ENCODE measurements around the gene ARHGAP22.

The ARHGAP22 gene

DNA sequence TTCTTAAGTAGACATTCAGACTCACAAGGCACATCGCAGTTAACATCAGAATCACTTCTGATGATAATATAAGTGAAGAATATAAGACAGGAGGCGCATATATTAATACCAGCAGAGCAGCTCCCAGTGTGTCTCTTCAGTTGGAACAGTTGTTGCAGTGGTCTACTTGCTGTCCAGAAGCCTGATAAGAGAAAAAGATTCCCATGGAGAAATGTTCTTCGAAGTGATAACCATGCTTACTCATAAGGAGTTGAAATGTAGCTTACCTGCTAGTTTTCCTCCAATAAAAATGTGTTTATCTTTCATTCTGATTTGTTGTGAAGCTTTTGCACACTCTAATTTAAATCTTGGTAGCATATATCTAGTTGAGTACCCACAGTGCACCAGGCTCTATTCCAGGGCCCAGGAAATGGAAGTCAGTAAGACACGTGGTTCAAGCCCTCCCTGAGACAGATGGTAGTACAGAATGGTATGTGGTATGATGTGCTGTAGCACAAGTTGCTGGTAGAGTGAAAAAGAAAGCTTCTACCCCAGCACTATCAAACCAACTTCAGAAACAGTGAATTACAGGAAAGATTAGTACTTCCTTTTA is 174.4 kb downstream of the ARHGAP22 start:
- TF ChIP-seq, protein P1, sequence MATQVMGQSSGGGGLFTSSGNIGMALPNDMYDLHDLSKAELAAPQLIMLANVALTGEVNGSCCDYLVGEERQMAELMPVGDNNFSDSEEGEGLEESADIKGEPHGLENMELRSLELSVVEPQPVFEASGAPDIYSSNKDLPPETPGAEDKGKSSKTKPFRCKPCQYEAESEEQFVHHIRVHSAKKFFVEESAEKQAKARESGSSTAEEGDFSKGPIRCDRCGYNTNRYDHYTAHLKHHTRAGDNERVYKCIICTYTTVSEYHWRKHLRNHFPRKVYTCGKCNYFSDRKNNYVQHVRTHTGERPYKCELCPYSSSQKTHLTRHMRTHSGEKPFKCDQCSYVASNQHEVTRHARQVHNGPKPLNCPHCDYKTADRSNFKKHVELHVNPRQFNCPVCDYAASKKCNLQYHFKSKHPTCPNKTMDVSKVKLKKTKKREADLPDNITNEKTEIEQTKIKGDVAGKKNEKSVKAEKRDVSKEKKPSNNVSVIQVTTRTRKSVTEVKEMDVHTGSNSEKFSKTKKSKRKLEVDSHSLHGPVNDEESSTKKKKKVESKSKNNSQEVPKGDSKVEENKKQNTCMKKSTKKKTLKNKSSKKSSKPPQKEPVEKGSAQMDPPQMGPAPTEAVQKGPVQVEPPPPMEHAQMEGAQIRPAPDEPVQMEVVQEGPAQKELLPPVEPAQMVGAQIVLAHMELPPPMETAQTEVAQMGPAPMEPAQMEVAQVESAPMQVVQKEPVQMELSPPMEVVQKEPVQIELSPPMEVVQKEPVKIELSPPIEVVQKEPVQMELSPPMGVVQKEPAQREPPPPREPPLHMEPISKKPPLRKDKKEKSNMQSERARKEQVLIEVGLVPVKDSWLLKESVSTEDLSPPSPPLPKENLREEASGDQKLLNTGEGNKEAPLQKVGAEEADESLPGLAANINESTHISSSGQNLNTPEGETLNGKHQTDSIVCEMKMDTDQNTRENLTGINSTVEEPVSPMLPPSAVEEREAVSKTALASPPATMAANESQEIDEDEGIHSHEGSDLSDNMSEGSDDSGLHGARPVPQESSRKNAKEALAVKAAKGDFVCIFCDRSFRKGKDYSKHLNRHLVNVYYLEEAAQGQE (IDR thresholded peaks at IDR 0.05; ENCODE audit: insufficient replicate concordance, low read depth): no peak
- TF ChIP-seq, protein P2, sequence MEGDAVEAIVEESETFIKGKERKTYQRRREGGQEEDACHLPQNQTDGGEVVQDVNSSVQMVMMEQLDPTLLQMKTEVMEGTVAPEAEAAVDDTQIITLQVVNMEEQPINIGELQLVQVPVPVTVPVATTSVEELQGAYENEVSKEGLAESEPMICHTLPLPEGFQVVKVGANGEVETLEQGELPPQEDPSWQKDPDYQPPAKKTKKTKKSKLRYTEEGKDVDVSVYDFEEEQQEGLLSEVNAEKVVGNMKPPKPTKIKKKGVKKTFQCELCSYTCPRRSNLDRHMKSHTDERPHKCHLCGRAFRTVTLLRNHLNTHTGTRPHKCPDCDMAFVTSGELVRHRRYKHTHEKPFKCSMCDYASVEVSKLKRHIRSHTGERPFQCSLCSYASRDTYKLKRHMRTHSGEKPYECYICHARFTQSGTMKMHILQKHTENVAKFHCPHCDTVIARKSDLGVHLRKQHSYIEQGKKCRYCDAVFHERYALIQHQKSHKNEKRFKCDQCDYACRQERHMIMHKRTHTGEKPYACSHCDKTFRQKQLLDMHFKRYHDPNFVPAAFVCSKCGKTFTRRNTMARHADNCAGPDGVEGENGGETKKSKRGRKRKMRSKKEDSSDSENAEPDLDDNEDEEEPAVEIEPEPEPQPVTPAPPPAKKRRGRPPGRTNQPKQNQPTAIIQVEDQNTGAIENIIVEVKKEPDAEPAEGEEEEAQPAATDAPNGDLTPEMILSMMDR (IDR thresholded peaks at IDR 0.05; ENCODE audit: insufficient read depth, low read length): no peak
- TF ChIP-seq SPI1 (IDR thresholded peaks at IDR 0.05; ENCODE audit: borderline replicate concordance, low read depth) (no peak), POLR2AphosphoS5 (IDR thresholded peaks at IDR 0.05; ENCODE audit: low read depth) (no peak), GABPA (IDR thresholded peaks at IDR 0.05; ENCODE audit: low read depth) (no peak)

DNA sequence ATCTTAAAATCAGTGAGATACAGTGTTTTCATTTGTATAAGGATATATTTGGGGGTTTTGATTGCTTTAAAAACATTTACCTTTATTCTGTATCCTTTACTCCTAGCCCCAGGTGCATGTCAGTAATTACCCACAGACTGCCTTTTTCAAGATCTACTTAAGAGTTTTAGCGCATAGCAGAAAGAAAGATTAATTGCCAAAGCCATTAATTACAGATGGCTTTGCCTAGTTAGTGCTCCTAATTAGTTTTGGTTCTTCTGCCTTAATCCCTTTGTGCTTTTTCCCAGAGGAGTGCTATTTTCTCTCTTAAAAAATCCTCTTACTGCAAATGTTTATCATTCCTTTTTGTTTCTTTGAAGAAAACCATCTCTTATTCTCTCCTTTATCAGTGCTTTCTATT is 175.6 kb downstream of the ARHGAP22 start:
- no peak overlapping the region for H3K27ac ChIP-seq (replicated peaks)
- no peak overlapping the region for H3K4me3 ChIP-seq (replicated peaks; ENCODE audit: insufficient read depth, low read length)
- TF ChIP-seq, protein P2 (IDR thresholded peaks at IDR 0.05; ENCODE audit: insufficient read depth, low read length): no peak
- no peak for TF ChIP-seq SPI1 (IDR thresholded peaks at IDR 0.05; ENCODE audit: borderline replicate concordance, low read depth)
- TF ChIP-seq GABPA (IDR thresholded peaks at IDR 0.05; ENCODE audit: low read depth): no peak
- TF ChIP-seq POLR2AphosphoS5 (IDR thresholded peaks at IDR 0.05; ENCODE audit: low read depth): no peak
- TF ChIP-seq, protein P1 (IDR thresholded peaks at IDR 0.05; ENCODE audit: insufficient replicate concordance, low read depth): no peak
- H3K27me3 ChIP-seq (ENCODE audit: insufficient read depth, poor library complexity, severe bottlenecking): no peaks in the 10 kb centered on the region
- DNase-seq (ENCODE audit: low read depth in 1 of 2, low spot score in 1 of 2): no peak

More for the DNA sequence above, 174.4 kb downstream of the ARHGAP22 start:
- DNase-seq (ENCODE audit: low read depth in 1 of 2, low spot score in 1 of 2): no peak
- H3K4me3 ChIP-seq (replicated peaks; ENCODE audit: insufficient read depth, low read length): no peak overlapping the region
- no peaks in the 10 kb centered on the region for H3K27me3 ChIP-seq (ENCODE audit: insufficient read depth, poor library complexity, severe bottlenecking)
- no peak overlapping the region for H3K27ac ChIP-seq (replicated peaks)

DNA sequence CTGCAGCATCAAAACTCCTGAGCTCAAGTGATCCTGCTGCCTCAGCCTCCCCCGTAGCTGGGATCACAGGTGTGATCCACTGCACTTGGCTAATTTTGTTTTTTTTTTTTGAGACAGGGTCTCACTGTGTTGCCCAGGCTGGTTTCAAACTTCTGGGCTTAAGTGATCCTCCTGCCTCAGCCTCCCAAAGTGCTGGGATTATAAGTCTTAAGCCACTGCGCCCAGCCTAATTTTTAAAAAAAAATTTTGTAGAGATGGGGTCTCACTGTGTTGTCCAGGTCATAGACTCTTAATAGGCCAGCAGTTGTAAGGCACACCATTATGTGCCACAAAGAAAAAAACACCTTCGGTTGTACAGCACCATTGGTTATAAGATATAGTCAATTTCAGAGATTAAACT is 176.0 kb downstream of the ARHGAP22 start:
- Histone ChIP-seq H3K27ac (replicated peaks) (no peak overlapping the region), H3K4me3 (replicated peaks; ENCODE audit: insufficient read depth, low read length) (no peak overlapping the region), H3K27me3 (ENCODE audit: insufficient read depth, poor library complexity, severe bottlenecking) (no peaks in the 10 kb centered on the region)
- TF ChIP-seq, protein P2 (IDR thresholded peaks at IDR 0.05; ENCODE audit: insufficient read depth, low read length): no peak
- TF ChIP-seq, protein P1 (IDR thresholded peaks at IDR 0.05; ENCODE audit: insufficient replicate concordance, low read depth): no peak
- TF ChIP-seq GABPA (IDR thresholded peaks at IDR 0.05; ENCODE audit: low read depth) (no peak), SPI1 (IDR thresholded peaks at IDR 0.05; ENCODE audit: borderline replicate concordance, low read depth) (no peak), POLR2AphosphoS5 (IDR thresholded peaks at IDR 0.05; ENCODE audit: low read depth) (no peak)
- DNase-seq (ENCODE audit: low read depth in 1 of 2, low spot score in 1 of 2): no peak
